ENCODE results near the gene BANF2. TPM values are rescaled to one million over a fixed set of nuclear protein-coding genes. Genes with fewer than 3 reads are reported as not detected.

Gene BANF2
- total RNA-seq, 3 donors from 2014 or later = not detected

DNA sequence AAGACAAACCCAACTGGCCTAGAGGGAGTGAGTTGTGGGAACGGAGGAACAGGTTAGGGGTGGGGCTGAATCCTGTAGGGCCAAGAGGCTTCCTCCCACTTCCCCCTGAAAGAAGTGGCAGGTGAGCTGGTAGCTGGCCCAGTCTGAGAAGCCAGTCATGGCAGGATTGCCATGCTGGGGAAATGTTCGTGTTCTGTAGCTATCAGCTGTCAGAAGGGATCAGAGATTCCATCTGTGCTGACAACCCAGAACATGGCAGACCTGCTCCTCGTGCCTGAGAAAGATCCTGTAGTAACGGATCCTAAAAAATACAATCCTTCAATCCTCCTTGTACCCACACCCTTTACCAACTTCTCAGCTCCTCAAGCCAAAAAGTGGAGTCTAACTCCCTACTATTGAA, 43.0 kb downstream of the BANF2 start:
- H3K27ac ChIP-seq = no peak overlapping the region
- intact Hi-C loops (cut with DNase I; ENCODE audit: low total_unique reads) = no loop called here
- no peak for TF ChIP-seq POLR2A (IDR thresholded peaks at IDR 0.05)
- TF ChIP-seq POLR2AphosphoS5 (IDR thresholded peaks at IDR 0.05) = no peak
- TF ChIP-seq, protein P1, sequence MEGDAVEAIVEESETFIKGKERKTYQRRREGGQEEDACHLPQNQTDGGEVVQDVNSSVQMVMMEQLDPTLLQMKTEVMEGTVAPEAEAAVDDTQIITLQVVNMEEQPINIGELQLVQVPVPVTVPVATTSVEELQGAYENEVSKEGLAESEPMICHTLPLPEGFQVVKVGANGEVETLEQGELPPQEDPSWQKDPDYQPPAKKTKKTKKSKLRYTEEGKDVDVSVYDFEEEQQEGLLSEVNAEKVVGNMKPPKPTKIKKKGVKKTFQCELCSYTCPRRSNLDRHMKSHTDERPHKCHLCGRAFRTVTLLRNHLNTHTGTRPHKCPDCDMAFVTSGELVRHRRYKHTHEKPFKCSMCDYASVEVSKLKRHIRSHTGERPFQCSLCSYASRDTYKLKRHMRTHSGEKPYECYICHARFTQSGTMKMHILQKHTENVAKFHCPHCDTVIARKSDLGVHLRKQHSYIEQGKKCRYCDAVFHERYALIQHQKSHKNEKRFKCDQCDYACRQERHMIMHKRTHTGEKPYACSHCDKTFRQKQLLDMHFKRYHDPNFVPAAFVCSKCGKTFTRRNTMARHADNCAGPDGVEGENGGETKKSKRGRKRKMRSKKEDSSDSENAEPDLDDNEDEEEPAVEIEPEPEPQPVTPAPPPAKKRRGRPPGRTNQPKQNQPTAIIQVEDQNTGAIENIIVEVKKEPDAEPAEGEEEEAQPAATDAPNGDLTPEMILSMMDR (IDR thresholded peaks at IDR 0.05) = no peak
- no peaks in the 10 kb centered on the region for H3K4me1 ChIP-seq
- H3K9me3 ChIP-seq = no peaks in the 10 kb centered on the region
- DNase-seq (ENCODE audit: low spot score in 2 of 2) = no peak
- H3K27me3 ChIP-seq = no peaks in the 10 kb centered on the region
- no peaks in the 10 kb centered on the region for H3K36me3 ChIP-seq
- no peak overlapping the region for H3K4me3 ChIP-seq

- H3K27ac ChIP-seq = no peak overlapping the region
- no peaks in the 10 kb centered on the region for H3K36me3 ChIP-seq
- no peak overlapping the region for H3K4me3 ChIP-seq
- TF ChIP-seq, protein P1 (IDR thresholded peaks at IDR 0.05) = no peak
- TF ChIP-seq POLR2A (IDR thresholded peaks at IDR 0.05) = no peak
- TF ChIP-seq POLR2AphosphoS5 (IDR thresholded peaks at IDR 0.05) = no peak
- no peaks in the 10 kb centered on the region for H3K27me3 ChIP-seq
- no peak for DNase-seq (ENCODE audit: low spot score in 2 of 2)
- H3K9me3 ChIP-seq = no peaks in the 10 kb centered on the region
- no peaks in the 10 kb centered on the region for H3K4me1 ChIP-seq
- intact Hi-C loops (cut with DNase I; ENCODE audit: low total_unique reads) = no loop called here
Observed at GRCh38 chr20:17743677-17744076, 43.9 kb downstream of the BANF2 start.

- no peak for TF ChIP-seq POLR2AphosphoS5 (IDR thresholded peaks at IDR 0.05)
- Histone ChIP-seq H3K4me1 (no peaks in the 10 kb centered on the region), H3K36me3 (no peaks in the 10 kb centered on the region), H3K9me3 (no peaks in the 10 kb centered on the region), H3K27ac (no peak overlapping the region), H3K27me3 (no peaks in the 10 kb centered on the region), H3K4me3 (no peak overlapping the region)
- DNase-seq (ENCODE audit: low spot score in 2 of 2) = no peak
- intact Hi-C loops (cut with DNase I; ENCODE audit: low total_unique reads) = no loop called here
Observed at GRCh38 chr20:17747431-17747846, 47.7 kb downstream of the BANF2 start.

DNA sequence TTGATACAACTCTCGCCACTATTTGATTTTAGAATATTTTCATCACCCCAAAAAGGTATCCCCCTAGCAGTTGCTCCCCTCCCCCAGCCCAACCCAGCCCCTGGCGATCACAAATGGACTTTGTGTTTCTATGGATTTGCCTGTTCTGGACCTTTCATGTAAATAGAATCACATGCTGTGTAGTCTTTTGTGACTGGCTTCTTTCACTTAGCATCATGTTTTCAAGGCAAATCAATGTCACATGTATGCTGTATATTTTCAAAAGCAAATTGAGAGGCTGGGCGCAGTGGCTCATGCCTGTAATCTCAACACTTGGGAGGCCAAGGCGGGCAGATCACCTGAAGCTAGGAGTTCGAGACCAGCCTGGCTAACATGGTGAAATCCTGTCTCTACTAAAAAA, 48.5 kb downstream of the BANF2 start:
- TF ChIP-seq, protein P1 (IDR thresholded peaks at IDR 0.05) = no peak
- TF ChIP-seq POLR2AphosphoS5 (IDR thresholded peaks at IDR 0.05) (no peak), POLR2A (IDR thresholded peaks at IDR 0.05) (no peak)
- H3K27ac ChIP-seq = no peak overlapping the region

DNA sequence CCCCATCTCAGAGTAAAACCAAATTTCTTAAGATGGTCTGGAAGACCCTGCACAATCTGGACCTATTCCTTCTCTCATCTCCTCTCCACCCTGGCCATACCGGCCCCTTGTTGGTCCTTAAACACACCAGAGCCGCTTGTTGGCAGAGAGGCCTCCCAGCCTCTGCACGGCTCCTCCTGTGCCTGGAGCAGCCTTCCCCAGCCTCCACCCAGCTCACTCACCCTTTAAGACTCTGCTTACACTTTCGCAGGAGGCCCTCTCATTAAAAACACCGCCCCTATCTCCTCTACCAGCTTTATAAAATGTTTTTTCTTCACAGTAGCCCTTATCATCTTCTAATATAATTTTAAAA, 49.8 kb downstream of the BANF2 start:
- no peaks in the 10 kb centered on the region for H3K4me1 ChIP-seq
- H3K36me3 ChIP-seq = no peaks in the 10 kb centered on the region
- DNase-seq (ENCODE audit: low spot score in 2 of 2) = no peak
- H3K4me3 ChIP-seq = no peak overlapping the region
- intact Hi-C loops (cut with DNase I; ENCODE audit: low total_unique reads) = no loop called here
- H3K9me3 ChIP-seq = no peaks in the 10 kb centered on the region
- H3K27ac ChIP-seq = no peak overlapping the region
- TF ChIP-seq, protein P1 (IDR thresholded peaks at IDR 0.05) = no peak
- TF ChIP-seq POLR2A (IDR thresholded peaks at IDR 0.05) (no peak), POLR2AphosphoS5 (IDR thresholded peaks at IDR 0.05) (no peak)
- H3K27me3 ChIP-seq = no peaks in the 10 kb centered on the region

More for the DNA sequence above, 48.5 kb downstream of the BANF2 start:
- no peak overlapping the region for H3K4me3 ChIP-seq
- no peaks in the 10 kb centered on the region for H3K4me1 ChIP-seq
- DNase-seq (ENCODE audit: low spot score in 2 of 2) = no peak
- no peaks in the 10 kb centered on the region for H3K9me3 ChIP-seq
- intact Hi-C loops (cut with DNase I; ENCODE audit: low total_unique reads) = no loop called here
- no peaks in the 10 kb centered on the region for H3K27me3 ChIP-seq
- H3K36me3 ChIP-seq = no peaks in the 10 kb centered on the region
